Testis (tissue), 2 donors: ENCODE measurements around the gene ARID3A.

Source experiments
- CTCF ChIP-seq, 3 experiments: fragments of 450-650 bp in 2 of 3; fragments of 200-600 bp in 1 of 3; sonication (generic) in 1 of 3; IDR thresholded peaks; one replicate each; pipeline ENCODE4 v1.5.1; 2016 to 2019; ENCODE audit warnings: antibody characterized with exemption in 3 of 3, mild to moderate bottlenecking in 2 of 3, moderate library complexity in 1 of 3
- POLR2A ChIP-seq: fragments of 450-650 bp; IDR thresholded peaks from one replicate; pipeline ENCODE4 v1.6.1; 2017; ENCODE audit warnings: antibody characterized with exemption, mild to moderate bottlenecking, moderate library complexity

- no peak for TF ChIP-seq CTCF (IDR thresholded peaks at IDR 0.05)
- TF ChIP-seq POLR2A = no peak
Observed at GRCh38 chr19:952049-952679, 26.3 kb downstream of the ARID3A start.
